ENCODE results near the gene ETFDH.

DNA sequence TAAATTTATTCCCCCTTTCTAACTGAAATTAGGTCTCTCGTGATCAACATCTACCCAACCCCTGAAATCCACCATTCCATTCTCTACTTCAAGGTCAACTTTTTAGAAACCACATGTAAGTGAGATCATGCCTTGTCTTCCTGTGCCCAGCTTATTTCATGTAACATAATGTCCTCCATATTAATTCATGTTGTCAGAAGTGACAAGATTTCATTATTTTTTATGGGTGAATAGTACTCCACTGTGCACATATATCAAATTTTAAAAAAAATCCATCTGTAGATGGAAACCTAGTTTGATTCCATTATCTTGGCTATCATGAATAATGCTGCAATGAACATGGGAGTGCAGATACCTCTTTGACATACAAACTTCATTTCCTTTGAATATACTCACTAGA, 49.6 kb downstream of the ETFDH start:
- TF ChIP-seq POLR2A (IDR thresholded peaks at IDR 0.05): no peak
- TF ChIP-seq, protein P1, sequence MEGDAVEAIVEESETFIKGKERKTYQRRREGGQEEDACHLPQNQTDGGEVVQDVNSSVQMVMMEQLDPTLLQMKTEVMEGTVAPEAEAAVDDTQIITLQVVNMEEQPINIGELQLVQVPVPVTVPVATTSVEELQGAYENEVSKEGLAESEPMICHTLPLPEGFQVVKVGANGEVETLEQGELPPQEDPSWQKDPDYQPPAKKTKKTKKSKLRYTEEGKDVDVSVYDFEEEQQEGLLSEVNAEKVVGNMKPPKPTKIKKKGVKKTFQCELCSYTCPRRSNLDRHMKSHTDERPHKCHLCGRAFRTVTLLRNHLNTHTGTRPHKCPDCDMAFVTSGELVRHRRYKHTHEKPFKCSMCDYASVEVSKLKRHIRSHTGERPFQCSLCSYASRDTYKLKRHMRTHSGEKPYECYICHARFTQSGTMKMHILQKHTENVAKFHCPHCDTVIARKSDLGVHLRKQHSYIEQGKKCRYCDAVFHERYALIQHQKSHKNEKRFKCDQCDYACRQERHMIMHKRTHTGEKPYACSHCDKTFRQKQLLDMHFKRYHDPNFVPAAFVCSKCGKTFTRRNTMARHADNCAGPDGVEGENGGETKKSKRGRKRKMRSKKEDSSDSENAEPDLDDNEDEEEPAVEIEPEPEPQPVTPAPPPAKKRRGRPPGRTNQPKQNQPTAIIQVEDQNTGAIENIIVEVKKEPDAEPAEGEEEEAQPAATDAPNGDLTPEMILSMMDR (IDR thresholded peaks at IDR 0.05): no peak
